Sciatic nerve (tissue), 2 donors: ENCODE results near the gene GGCT. TPM values are rescaled to one million over a fixed set of nuclear protein-coding genes. Genes with fewer than 3 reads are reported as not detected.
A peak's percentile ranks its signal among the peaks of the same experiment; 100 is the strongest.
"Not testable (repeated sequence)": the region's sequence is repeated elsewhere in the genome, so short reads cannot be mapped to it uniquely, and the experiment has no call there.

Experiments used
- ATAC-seq: fragments of 200-7000 bp; cut with Tn5 transposase; one replicate; pipeline ENCODE4 v1.9.1; 2020; ENCODE audit warnings: mild to moderate bottlenecking, moderate library complexity
- DNase-seq: peaks from one replicate; pipeline ENCODE4 v3.0.0-alpha.2; 2020; ENCODE audit warnings: low spot score
- intact Hi-C: fragments of 100-400 bp; cut with DNase I; formaldehyde crosslinking; loops from one replicate; pipeline ENCODE4 v1.14.2; 2022
- total RNA-seq: library from RNA; stranded (reverse); fragmentation: NEBNext Ultra II Directional; extraction: Animal tissue kit (Norgen Biotek cat#: 25700); gene quantifications from one replicate; pipeline ENCODE4 v1.2.1, GENCODE V29; 2021
- donor health status: DM: no; HTN: no; CAD: no.
- donor health status: DM: no; HTN: no; CAD: no.

GGCT gene
- total RNA-seq, 1 donor from 2014 or later, result 21.4 TPM

DNA sequence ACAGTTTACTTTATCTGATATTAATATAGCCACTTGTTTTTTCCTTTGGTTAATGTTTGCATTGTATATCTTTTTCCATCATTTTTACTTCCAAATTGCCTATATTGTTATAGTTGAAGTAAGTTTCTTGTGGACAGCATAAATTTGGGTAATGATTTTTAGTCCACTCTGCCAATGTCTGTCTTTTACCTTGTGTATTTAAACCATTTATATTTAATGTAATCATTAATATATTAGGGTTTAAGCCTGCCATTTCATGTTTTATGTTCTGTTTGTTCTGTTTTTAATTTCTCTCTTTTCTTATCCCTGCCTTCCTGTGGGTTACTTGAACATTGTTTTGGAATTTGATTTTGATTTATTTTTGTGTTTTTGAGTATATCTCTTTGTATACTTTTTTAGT is 13.2 kb downstream of the GGCT start:
- ATAC-seq (no peak), DNase-seq (no peak)
- intact Hi-C loops, result no loop called here

DNA sequence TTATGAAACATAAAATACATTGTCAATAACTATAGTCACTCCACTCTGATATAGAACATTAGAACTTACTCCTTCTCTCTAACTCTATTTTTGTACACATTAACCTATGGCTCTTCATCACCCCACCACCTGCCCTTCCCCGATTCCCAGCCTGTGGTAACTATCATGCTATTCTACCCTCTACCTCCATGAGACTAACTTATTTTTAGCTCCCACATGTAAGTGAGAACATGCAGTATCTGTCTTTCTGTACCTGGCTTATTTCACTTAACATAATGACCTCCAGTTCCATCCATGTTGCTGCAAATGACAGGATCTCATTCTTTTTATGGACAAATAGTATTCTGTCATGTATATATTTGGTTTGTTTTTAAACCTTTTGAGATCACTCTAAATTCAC is 17.3 kb downstream of the GGCT start:
- DNase-seq (no peak), ATAC-seq (no peak)
- intact Hi-C loops, result no loop called here

DNA sequence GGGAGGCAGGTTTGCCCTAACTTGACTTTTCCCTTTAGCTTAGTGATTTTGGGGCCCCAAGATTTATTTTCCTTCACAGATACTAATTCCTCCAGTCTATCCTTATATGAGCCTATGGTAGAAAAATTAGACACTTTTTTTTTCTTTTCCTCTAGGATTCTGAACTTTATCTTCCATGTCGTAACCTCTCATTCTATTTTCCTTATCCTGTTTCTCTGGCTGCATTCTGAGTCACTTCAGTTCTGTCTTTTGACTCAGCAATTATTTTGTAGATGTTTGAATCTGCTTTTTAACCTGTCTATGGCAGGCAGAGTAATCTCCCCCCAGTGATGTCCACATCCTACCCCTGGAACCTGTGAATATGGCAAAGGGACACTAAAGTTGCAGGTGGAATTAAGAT is 19.0 kb downstream of the GGCT start:
- intact Hi-C loops, result no loop called here
- ATAC-seq (no peak), DNase-seq (no peak)

DNA sequence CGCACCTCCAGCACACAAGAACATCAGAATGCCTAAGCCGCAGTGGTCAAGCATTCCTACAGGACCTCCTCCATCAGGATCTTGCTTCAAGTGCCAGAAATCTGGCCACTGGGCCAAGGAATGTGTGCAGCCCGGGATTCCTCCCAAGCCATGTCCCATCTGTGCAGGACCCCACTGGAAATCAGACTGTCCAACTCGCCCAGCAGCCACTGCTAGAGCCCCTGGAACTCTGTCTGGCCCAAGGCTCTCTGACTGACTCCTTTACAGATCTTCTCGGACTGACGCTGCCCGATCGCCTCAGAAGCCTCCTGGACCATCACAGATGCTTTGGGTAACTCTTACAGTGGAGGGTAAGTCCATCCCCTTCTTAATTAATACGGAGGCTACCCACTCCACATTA is 23.2 kb downstream of the GGCT start:
- ATAC-seq, DNase-seq, intact Hi-C loops: not testable (repeated sequence)

DNA sequence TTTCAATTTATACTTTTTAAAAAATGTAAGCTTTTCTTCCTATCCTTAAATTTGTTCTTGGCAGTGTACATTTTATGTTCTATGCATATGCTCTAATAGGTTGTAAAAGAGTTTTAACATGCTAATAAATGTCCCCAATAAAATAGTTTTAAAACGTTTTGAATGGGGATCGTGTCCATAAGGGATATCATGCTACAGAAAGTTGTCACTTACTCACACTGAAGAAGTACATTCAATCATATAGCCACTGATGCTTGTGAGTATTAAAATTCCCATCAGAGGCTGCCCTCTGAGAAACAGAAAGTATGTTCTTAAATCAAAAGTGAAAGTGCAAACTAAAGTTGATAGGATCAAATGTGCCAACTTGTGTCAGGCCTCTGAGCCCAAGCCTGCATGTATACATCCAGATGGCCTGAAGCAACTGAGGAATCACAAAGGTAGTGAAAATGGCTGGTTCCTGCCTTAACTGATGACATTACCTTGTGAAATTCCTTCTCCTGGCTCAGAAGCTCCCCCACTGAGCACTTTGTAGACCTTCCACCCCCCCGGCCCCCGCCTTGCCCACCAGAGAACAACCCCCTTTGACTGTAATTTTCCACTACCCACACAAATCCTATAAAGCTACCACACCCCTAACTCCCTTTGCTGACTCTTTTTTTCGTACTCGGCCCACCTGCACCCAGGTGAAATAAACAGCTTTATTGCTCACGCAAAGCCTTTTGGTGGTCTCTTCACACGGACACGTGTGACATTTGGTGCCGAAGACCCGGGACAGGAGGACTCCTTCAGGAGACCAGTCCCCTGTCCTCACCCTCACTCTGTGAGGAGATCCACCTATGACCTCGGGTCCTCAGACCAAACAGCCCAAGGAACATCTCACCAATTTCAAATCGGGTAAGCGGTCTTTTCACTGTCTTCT is 25.2 kb downstream of the GGCT start:
- no peak for DNase-seq
- no peak for ATAC-seq
- intact Hi-C loops, result no loop called here

DNA sequence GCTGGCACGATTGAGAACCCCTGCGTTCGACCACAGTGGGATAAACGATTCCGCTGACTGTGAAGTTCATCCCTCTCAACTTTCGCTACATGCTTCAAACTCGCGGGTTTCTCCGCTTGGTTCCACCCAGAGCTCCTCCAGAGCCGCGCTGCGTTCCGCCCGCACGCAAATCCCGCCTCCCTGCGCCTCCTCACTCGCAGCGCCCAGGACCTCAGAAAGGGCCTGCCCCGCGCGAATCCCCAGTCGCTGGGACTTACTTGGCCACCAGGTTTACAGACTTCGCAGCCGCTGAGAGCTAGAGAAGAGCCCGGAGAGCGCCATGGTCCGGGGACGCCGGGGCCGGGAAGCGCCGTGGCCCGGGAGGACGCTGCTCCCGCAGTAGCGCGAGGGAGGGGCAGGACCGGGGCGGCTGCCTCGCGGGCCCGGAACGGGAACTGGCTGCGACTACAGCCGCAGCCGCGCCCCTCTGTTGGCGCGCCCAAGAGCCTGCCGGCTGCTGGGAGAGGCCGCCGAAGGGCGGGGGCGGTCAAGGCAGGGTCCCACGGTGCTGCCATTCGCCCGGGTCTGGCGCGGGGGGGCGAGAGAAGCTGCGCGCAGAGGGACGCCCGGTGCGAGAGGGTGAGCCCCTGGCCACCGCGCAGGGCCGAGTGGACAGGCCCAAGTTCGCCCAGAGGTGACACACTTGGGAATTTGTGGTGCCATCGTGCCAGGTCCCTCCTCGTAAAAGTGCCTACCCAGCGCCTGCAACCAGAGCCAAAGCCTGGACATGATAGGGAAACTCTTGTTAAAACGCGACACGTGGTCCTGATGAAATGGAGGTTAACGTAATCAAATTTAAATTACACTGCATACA is 26.1 kb downstream of the GGCT start, which contains the start of gene NOD1:
Gene NOD1 (minus strand): TSS at position 436 of the 853 bp plus-strand sequence. CDS start 21,863 bp downstream, outside the sequence.
- ATAC-seq (peak; percentile 94), DNase-seq (peak; percentile 86)

DNA sequence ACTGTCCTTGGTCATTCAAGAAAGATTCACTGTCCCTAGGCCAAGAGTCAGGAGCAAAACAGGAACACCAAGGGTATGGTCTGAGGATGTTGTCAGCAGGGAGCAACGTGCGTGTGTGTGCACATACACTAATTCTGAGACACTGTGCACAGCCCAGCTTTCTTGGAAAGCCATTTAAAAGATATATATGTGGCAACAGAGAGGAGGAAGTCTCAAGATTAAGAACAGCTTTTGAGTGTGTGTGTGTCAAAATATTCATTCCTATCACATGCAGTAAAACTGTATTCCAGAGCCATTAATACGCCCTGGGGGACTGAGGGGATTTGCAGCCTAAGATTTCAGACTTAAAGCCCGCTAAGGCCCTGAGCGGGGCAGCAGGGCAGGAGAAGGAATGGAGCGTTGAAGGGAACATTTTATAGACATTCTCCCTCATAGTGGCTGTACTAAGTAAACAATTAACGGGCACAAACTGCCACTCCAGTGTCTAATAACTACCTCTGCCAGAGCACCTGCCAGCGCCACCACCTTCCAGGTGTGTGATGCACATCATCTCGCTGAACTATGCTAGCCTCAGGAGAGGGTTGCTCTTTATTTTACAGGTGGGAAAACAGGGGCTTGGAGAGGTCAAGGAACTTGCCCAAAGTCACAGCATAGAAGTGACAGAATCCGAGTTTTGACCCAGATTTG is 28.0 kb downstream of the GGCT start:
- DNase-seq, result no peak
- ATAC-seq, result no peak
- intact Hi-C loops, result no loop called here

More for the DNA sequence above, 26.1 kb downstream of the GGCT start, which contains the start of gene NOD1:
- intact Hi-C loops, result no loop called here

DNA sequence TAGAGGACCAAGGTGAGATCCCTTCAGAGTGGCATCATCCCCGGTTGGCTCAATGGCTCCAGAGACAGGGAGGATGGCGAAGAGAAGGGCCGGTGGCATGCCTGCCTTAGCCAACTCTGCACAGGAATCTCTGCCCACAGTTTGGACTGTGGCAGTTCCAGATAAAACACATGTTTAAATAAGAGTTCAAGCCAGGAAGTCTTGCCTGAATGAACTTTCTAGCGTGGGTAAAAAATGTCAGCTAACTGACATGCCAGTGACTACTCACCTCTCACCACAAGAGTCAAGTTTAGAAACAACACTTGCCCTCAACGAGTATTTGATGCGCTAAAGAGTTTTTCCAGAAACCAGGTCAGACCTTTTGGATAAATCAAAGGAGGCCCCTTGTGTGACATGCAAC is 29.0 kb downstream of the GGCT start:
- DNase-seq (no peak), ATAC-seq (no peak)
- intact Hi-C loops, result no loop called here

DNA sequence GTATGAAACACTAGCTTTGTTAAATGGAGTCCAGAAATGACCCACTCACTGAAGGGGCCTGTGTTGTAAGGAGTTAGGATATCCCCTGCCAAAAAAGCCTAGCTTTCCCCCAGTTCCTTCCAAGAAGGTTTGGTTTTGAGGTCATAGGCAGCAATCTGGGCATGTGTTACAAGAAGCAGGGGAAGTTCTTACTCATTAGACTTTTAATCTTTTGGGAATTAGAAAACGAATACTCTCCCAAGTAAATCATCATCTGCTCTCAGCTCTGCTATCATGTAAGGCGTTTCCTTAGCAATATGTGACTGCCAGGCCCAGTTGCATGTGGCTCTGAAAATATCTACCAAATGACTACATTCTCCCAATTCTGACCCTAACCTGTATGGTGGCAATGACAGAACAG is 29.7 kb downstream of the GGCT start:
- peak; percentile 62 for ATAC-seq
- intact Hi-C loops, result no loop called here
- DNase-seq, result no peak

DNA sequence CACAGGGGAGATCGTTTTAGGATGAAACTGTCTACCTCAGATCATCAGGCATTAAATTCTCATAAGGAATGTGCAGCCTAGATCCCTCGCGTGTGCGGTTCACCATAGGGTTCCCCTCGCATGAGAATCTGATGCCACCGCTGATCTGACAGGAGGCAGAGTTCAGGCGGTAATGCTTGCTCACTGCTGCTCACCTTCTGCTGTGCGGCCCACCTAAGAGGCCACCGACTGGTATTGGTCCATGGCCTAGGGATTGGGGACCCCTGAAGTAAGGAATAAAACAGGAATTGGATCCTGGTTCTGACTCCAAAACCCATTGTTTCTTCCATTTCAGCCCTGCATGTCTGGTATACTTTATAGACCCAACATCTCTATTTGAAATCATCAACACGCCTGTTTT is 30.1 kb downstream of the GGCT start:
- ATAC-seq (no peak), DNase-seq (no peak)
- intact Hi-C loops, result no loop called here

DNA sequence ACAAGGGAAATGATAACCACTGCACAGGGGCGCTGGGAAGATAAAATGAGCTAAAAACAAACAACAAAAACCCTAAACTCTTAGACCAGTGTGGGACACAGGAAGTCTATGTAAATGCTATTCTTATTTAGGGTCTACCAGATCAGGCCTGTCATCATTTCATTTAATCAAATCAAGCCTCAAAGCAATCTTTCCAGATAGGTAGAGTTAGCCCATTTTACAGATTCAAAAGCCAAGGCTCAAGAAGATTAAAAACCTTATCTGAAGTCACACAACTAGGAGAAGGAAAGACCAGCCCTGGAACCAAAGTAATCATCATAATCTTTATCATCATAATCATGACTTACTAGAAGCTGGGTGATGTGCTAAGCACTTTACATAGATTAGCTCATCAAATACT is 30.7 kb downstream of the GGCT start:
- intact Hi-C loops, result no loop called here
- DNase-seq (no peak), ATAC-seq (no peak)

DNA sequence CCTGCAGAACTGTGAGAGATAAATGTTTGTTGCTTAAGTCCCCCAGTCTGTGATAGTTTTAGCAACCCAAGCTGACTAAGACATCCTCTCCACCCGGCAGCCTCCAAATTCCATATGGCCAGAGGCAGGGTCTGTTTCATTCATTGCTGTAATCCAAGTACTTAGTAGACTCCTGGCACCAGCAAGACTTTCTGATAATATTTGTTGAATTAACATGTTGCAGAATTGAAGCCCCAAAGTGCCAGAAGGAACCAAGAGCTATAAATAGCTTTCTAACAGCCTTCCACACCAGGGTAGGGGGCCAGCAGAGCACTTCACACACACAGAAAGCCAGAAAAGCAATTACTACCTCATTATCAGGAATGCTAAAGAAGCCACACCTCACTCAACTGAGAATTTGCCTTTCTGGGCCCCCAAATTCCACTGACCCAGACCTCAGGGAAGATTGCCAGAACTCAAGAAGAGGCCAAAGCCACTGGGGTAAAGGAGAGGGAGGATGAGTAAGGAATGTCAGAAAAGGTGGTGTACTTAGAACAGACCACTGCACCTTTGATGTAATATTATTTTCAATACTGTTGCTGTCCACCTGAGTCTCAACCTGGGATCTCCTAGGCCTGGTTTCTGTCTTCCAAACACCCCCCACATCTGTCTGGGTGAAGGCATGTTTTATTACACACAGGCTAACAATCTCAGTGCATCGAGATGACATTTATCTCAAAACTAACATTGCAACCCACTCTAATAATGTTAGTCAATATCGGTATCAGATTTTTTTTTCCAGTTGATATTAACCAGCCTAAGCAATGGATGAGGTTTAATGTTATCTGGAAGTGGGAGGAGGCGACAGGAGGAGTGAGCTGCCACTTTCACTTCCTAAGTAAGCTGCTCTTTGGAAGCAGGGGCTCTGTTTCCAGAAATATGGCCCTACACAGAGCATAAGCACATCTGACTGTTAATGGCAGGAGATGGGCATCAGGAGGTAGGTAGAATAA is 31.5 kb downstream of the GGCT start:
- no peak for DNase-seq
- intact Hi-C loops, result no loop called here

DNA sequence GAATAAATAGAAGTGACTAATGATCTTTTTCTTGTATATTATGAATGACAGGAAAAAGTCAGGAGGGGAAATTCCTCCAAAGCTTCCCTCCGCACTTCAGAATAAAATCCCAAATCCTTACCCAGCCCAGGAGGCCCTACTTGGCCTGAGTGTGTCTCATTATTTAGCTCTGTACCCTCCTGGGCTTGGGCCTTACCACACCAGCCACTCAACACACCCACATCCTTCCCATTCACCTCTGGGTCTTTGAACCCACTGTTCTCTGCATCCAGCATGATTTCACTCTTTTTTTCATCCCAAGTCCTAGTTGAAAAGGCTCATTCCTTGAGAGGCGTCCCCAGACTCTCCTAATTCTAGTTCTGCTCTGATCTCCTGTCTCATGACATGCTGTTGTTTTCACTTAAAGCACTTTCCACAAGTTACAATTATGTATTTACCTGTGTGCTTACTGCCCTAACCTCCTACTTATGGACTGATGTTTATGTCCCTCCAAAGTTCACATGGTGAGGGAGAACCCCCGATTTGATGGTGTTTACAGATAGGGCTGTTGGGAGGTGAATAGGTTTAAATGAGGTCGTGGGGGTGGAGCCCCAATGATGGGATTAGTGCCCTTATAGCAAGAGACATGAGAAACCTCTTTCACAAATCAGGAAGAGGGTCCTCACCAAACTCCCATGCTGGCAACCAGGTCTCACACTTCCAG is 32.4 kb downstream of the GGCT start:
- ATAC-seq (no peak), DNase-seq (no peak)
- intact Hi-C loops, result no loop called here

More for the DNA sequence above, 31.5 kb downstream of the GGCT start:
- no peak for ATAC-seq

DNA sequence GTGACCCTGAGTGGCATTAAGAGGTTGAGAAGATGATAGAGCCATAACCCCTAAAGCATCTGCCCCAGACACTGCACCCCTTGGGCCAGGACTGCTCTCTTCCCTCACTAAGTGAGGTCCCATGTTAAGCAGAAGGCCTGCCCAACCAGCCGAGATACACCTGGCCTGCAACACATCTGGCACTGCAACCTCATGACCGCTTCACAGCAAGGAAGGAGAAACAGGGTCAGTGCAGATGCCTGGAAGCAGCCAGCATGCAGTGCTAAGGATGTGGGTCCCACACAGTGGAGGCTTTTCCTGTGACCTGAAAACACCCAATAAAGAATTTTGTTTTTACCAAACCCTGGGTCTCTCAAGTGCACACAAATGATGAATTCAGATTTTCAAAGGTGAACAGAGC is 33.4 kb downstream of the GGCT start:
- peak; percentile 10 for ATAC-seq
- intact Hi-C loops, result no loop called here

DNA sequence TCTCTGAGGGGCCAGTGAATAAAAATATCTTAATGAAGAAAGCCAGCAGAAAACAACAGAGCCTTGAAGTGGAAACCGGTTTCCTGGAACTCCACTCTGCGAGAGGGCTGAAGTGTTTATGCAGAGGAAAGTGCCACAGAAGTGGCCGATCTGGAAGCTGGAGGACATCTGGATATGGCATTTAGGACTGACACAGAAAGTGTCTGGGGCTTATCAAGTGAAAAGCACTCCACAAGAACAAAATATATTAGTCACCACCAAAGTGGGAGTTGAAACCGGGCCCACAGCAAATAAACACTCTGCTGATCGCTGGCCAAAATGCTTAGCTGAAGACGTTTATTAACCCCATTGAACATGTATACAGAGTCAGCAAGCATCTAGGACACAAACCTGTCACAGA is 33.9 kb downstream of the GGCT start:
- no peak for DNase-seq
- ATAC-seq, result peak; percentile 29
- intact Hi-C loops, result no loop called here

More for the DNA sequence above, 33.4 kb downstream of the GGCT start:
- DNase-seq, result no peak

DNA sequence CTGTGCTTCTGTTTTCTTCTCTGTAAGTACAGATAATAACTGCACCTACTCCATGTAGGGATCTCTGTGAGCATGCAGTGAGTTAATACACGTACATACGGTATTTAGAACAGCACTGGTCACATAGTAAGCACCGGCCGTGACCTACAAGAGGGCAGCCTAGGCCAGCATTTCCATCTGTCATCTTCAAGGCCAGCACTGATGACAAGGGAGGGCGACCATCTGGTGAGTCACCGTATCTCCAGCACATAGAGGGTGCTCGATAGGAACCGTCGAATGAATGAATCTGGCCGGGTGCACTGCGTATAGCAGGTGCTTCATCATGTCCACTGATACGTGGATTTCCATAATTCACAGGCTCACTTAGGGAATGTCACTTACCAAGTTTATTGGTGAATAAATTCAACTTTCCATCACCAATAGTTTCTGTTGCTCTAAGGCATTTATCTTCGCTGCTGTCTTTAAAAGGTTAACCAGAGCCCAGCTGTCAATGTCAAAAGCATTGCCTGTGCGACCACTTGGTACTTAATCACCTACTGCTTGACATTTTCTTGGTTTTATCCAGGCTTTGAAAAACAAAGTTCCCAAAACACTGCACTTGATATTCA is 34.4 kb downstream of the GGCT start:
- intact Hi-C loops, result no loop called here
- no peak for DNase-seq
- ATAC-seq, result peak; percentile 2

DNA sequence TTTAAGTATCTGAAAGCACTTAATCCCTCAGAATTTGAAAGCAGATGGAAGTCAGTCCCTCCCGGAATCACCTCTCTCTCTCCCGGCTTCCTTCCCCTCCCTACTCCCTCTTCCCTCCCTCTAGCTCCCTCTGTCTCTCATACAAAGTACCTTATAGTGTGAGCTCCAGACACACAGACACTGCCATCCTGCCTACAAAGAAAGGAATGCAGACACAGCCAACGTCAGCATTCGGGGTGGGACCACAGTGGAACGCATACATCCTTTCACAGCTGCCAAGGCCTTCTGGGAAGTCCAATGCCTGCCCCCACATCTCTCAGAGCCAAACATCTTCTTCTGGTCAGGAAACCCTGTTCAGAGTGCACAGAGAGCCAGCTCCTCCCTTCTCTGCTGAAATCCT is 35.3 kb downstream of the GGCT start:
- intact Hi-C loops, result no loop called here
- peak; percentile 89 for ATAC-seq
- peak; percentile 87 for DNase-seq
